ENCODE results near the gene ELK4.

The ELK4 gene

GRCh38 chr1:205582471-205583291, 49.1 kb downstream of the ELK4 start:
- TF ChIP-seq CTCF (IDR thresholded peaks at IDR 0.05; ENCODE audit: low read depth, low read length, missing control alignments), result no peak
- no peak for DNase-seq (ENCODE audit: low read depth)
- in situ Hi-C loops (cut with HindIII; ENCODE audit: low sequenced_read_pairs), result no loop called here
- no peak overlapping the region for H3K4me3 ChIP-seq (ENCODE audit: low read depth, low read length)

- DNase-seq (ENCODE audit: low read depth), result no peak
- H3K4me3 ChIP-seq (ENCODE audit: low read depth, low read length), result no peak overlapping the region
- in situ Hi-C loops (cut with HindIII; ENCODE audit: low sequenced_read_pairs), result no loop called here
- no peak for TF ChIP-seq CTCF (IDR thresholded peaks at IDR 0.05; ENCODE audit: low read depth, low read length, missing control alignments)
Measured at GRCh38 chr1:205582046-205582445, 49.8 kb downstream of the ELK4 start.

- TF ChIP-seq CTCF (IDR thresholded peaks at IDR 0.05; ENCODE audit: low read depth, low read length, missing control alignments), result no peak
- no peak overlapping the region for H3K4me3 ChIP-seq (ENCODE audit: low read depth, low read length)
- no peak for DNase-seq (ENCODE audit: low read depth)
- in situ Hi-C loops (cut with HindIII; ENCODE audit: low sequenced_read_pairs), result no loop called here
Measured at GRCh38 chr1:205581321-205581980, 50.4 kb downstream of the ELK4 start.

GRCh38 chr1:205580923-205581180, 51.0 kb downstream of the ELK4 start:
- DNase-seq (ENCODE audit: low read depth), result no peak
- H3K4me3 ChIP-seq (ENCODE audit: low read depth, low read length), result no peak overlapping the region
- TF ChIP-seq CTCF (IDR thresholded peaks at IDR 0.05; ENCODE audit: low read depth, low read length, missing control alignments), result no peak
- in situ Hi-C loops (cut with HindIII; ENCODE audit: low sequenced_read_pairs), result no loop called here

GRCh38 chr1:205580140-205580922, 51.5 kb downstream of the ELK4 start:
- in situ Hi-C loops (cut with HindIII; ENCODE audit: low sequenced_read_pairs), result no loop called here
- DNase-seq (ENCODE audit: low read depth), result no peak
- H3K4me3 ChIP-seq (ENCODE audit: low read depth, low read length), result no peak overlapping the region
- TF ChIP-seq CTCF (IDR thresholded peaks at IDR 0.05; ENCODE audit: low read depth, low read length, missing control alignments), result no peak

- DNase-seq (ENCODE audit: low read depth), result no peak
- no peak overlapping the region for H3K4me3 ChIP-seq (ENCODE audit: low read depth, low read length)
- no peak for TF ChIP-seq CTCF (IDR thresholded peaks at IDR 0.05; ENCODE audit: low read depth, low read length, missing control alignments)
- in situ Hi-C loops (cut with HindIII; ENCODE audit: low sequenced_read_pairs), result no loop called here
Measured at GRCh38 chr1:205579711-205580110, 52.1 kb downstream of the ELK4 start.
